Fibroblast of lung (primary cell): ENCODE results near the gene POLK.

Experiments used
- EZH2 ChIP-seq: IDR thresholded peaks from 2 replicates; pipeline ENCODE4 v1.5.1; 2012; ENCODE audit warnings: low read length, control low read depth, mild to moderate bottlenecking; ENCODE audit errors: missing control alignments
- TF ChIP-seq, protein P1 (sequence below), 2 donors: IDR thresholded peaks in 1 of 2; conservative IDR thresholded peaks in 1 of 2; 1 replicate in 1 of 2; 2 replicates in 1 of 2; pipeline ENCODE4 v1.5.1; 2011 to 2012; ENCODE audit warnings: low read length in 2 of 2, control low read depth in 1 of 2, inconsistent platforms in 1 of 2, low read depth in 1 of 2, mild to moderate bottlenecking in 1 of 2

DNA sequence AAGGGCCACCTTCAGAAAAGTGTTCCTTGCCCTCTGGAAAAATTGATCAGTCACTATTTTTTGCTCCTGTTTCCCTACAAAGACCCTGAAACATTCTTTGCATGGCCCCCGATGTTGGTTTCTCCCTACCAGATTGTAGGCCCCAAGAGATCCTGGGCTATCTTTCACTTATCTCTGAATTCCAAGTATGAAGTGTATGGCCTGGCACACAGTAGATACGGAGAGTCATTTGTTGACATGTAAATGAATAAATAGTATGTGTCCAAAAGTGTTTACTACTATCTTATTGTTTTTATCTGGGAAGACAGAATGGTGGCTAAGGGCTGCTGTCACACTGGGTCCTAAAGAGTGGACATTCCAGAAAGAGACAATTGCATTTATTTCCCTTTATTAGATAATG is 92.1 kb downstream of the POLK start:
- TF ChIP-seq, protein P1, sequence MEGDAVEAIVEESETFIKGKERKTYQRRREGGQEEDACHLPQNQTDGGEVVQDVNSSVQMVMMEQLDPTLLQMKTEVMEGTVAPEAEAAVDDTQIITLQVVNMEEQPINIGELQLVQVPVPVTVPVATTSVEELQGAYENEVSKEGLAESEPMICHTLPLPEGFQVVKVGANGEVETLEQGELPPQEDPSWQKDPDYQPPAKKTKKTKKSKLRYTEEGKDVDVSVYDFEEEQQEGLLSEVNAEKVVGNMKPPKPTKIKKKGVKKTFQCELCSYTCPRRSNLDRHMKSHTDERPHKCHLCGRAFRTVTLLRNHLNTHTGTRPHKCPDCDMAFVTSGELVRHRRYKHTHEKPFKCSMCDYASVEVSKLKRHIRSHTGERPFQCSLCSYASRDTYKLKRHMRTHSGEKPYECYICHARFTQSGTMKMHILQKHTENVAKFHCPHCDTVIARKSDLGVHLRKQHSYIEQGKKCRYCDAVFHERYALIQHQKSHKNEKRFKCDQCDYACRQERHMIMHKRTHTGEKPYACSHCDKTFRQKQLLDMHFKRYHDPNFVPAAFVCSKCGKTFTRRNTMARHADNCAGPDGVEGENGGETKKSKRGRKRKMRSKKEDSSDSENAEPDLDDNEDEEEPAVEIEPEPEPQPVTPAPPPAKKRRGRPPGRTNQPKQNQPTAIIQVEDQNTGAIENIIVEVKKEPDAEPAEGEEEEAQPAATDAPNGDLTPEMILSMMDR (conservative IDR thresholded peaks at IDR 0.05 in 1 of 2, IDR thresholded peaks at IDR 0.05 in 1 of 2; ENCODE audit: low read depth in 1 of 2, low read length in 2 of 2), result no peak
- no peak for TF ChIP-seq EZH2
